ENCODE data around the gene MOSPD2. TPM values are rescaled to one million over a fixed set of nuclear protein-coding genes. Genes with fewer than 3 reads are reported as not detected.

MOSPD2 gene
- total and polyA plus RNA-seq, 2 of the 8 experiments (the other 6 are each of a cell fraction or from before 2014, with no cell fraction given), result 4.5 to 12.1 TPM

DNA sequence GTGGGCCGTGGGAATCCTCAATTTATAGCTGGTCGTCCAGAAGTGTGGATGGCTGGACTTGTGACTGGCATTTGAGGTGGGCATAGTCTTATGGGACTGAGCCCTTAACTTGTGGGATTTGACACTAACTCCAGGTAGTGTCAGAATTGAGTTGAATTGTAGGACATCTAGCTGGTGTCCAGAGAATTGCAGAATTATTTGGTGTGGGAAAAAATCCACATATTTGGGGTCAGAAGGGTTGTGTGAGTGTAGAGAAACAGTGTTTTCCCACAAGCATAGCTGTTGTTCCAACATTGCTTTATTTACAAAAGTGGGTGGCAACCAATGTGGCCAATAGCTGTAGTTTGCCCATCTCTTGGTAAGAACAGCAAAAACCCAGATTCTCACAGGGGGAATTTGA is 91.3 kb downstream of the MOSPD2 start (continued):
- TF ChIP-seq NRF1 (IDR thresholded peaks at IDR 0.05; ENCODE audit: low read depth, low read length) (no peak), SP1 (IDR thresholded peaks at IDR 0.05; ENCODE audit: low read depth, low read length) (no peak), RFX5 (IDR thresholded peaks at IDR 0.05; ENCODE audit: borderline replicate concordance, low read depth, low read length) (no peak)

Other genes with a start within 250 kb of the MOSPD2 start
- gene FANCB, start 352 bp upstream of the MOSPD2 start, total RNA-seq (2021; fragmentation: NEBNext Ultra II Directional; extraction: Animal tissue kit (Norgen Biotek cat#: 25700)), result 12.2 and 13.8 TPM in 2 replicates
- gene FANCB, start 352 bp upstream of the MOSPD2 start, polyA plus RNA-seq (2011; rRNA removed), result 0.89 and 1.9 TPM in 2 replicates

Measured in H1 (cell line).